ENCODE results near the gene LTBP4.

DNA sequence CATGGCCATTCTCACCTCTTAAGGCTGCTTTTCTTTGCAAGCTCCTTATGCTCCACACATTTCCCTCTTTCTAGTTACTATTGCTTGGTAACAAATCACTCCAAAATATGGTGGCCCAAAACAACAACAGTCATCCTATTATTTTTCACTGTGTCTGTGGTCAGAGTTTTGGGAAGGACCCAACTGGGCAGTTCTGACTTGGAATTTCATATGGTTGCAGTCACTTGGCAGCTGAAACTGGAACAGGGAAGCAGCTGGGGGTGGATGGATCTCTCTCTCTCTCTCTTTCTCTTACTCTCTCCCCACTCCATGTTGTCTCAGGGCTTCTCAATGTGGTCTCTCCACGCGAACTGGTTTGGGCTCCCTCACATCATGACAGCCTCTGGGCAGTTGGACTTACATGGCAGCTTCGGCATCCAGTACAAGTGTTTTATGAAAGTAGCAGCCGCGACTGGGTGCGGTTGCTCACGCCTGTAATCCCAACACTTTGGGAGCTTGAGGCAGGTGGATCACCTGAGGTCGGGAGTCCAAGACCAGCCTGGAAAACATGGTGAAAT lies 49.7 kb downstream of the LTBP4 start:
- TF ChIP-seq, protein P1, sequence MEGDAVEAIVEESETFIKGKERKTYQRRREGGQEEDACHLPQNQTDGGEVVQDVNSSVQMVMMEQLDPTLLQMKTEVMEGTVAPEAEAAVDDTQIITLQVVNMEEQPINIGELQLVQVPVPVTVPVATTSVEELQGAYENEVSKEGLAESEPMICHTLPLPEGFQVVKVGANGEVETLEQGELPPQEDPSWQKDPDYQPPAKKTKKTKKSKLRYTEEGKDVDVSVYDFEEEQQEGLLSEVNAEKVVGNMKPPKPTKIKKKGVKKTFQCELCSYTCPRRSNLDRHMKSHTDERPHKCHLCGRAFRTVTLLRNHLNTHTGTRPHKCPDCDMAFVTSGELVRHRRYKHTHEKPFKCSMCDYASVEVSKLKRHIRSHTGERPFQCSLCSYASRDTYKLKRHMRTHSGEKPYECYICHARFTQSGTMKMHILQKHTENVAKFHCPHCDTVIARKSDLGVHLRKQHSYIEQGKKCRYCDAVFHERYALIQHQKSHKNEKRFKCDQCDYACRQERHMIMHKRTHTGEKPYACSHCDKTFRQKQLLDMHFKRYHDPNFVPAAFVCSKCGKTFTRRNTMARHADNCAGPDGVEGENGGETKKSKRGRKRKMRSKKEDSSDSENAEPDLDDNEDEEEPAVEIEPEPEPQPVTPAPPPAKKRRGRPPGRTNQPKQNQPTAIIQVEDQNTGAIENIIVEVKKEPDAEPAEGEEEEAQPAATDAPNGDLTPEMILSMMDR (IDR thresholded peaks at IDR 0.05), result no peak
- TF ChIP-seq POLR2A (IDR thresholded peaks at IDR 0.05), result no peak
